H9 (cell line): ENCODE results near the gene UBQLN4. TPM values are rescaled to one million over a fixed set of nuclear protein-coding genes. Genes with fewer than 3 reads are reported as not detected.

ENCODE experiments used
- DNase-seq: peaks from one replicate; pipeline ENCODE4 v3.0.0-alpha.2; 2017
- H2AFZ ChIP-seq: one replicate; pipeline ENCODE4 v1.6.1; 2013; ENCODE audit warnings: mild to moderate bottlenecking, low read length, control low read depth, moderate library complexity
- H2AK5ac ChIP-seq: 2 replicates; pipeline ENCODE4 v1.6.1; 2013; ENCODE audit warnings: low read length, control low read depth, mixed read lengths; ENCODE audit not compliant: insufficient read length
- H2BK120ac ChIP-seq: one replicate; pipeline ENCODE4 v1.6.1; 2013; ENCODE audit warnings: low read depth, mild to moderate bottlenecking, low read length, control low read depth, inconsistent platforms; ENCODE audit not compliant: poor library complexity, severe bottlenecking
- H2BK12ac ChIP-seq: 2 replicates; pipeline ENCODE4 v1.6.1; 2013; ENCODE audit warnings: low read length, control low read depth, mixed read lengths, low read depth; ENCODE audit not compliant: insufficient read length
- H2BK15ac ChIP-seq: 2 replicates; pipeline ENCODE4 v1.6.1; 2013; ENCODE audit warnings: low read depth, low read length, control low read depth
- H2BK20ac ChIP-seq: one replicate; pipeline ENCODE4 v1.6.1; 2013; ENCODE audit warnings: low read depth, mild to moderate bottlenecking, low read length, control low read depth, inconsistent platforms; ENCODE audit not compliant: poor library complexity, severe bottlenecking
- H2BK5ac ChIP-seq: 2 replicates; pipeline ENCODE4 v1.6.1; 2013; ENCODE audit warnings: low read length, control low read depth, mixed read lengths; ENCODE audit not compliant: insufficient read length
- H3K14ac ChIP-seq: 2 replicates; pipeline ENCODE4 v1.6.1; 2013; ENCODE audit warnings: low read length, control low read depth; ENCODE audit not compliant: insufficient read depth
- H3K18ac ChIP-seq: 2 replicates; pipeline ENCODE4 v1.6.1; 2013; ENCODE audit warnings: low read depth, mild to moderate bottlenecking, mixed read lengths, low read length, control low read depth; ENCODE audit not compliant: insufficient read length
- H3K23ac ChIP-seq: 2 replicates; pipeline ENCODE4 v1.6.1; 2013; ENCODE audit warnings: low read length, control low read depth, mixed read lengths, low read depth; ENCODE audit not compliant: insufficient read length
- H3K23me2 ChIP-seq: 2 replicates; pipeline ENCODE4 v1.6.1; 2013; ENCODE audit warnings: low read depth, mild to moderate bottlenecking, mixed read lengths, low read length, control low read depth; ENCODE audit not compliant: insufficient read length, poor library complexity, severe bottlenecking
- H3K27ac ChIP-seq: 2 replicates; pipeline ENCODE4 v1.5.1; 2013; ENCODE audit warnings: low read length, control low read depth, mixed read lengths, low read depth; ENCODE audit not compliant: insufficient read length
- H3K27me3 ChIP-seq: 2 replicates; pipeline ENCODE4 v1.6.1; 2013; ENCODE audit warnings: low read length, control low read depth, inconsistent platforms; ENCODE audit not compliant: insufficient read depth
- H3K4ac ChIP-seq: 2 replicates; pipeline ENCODE4 v1.6.1; 2013; ENCODE audit warnings: low read depth, mild to moderate bottlenecking, control low read depth, inconsistent platforms, low read length, moderate library complexity
- H3K4me1 ChIP-seq: 2 replicates; pipeline ENCODE4 v1.6.1; 2013; ENCODE audit warnings: low read length, control low read depth, inconsistent platforms; ENCODE audit not compliant: insufficient read depth
- H3K4me2 ChIP-seq: 2 replicates; pipeline ENCODE4 v1.6.1; 2013; ENCODE audit warnings: low read length, control low read depth, mixed read lengths; ENCODE audit not compliant: insufficient read length, insufficient read depth
- H3K56ac ChIP-seq: 2 replicates; pipeline ENCODE4 v1.6.1; 2013; ENCODE audit warnings: low read depth, mild to moderate bottlenecking, mixed read lengths, low read length, control low read depth; ENCODE audit not compliant: insufficient read length
- H3K79me1 ChIP-seq: 2 replicates; pipeline ENCODE4 v1.6.1; 2013; ENCODE audit warnings: low read depth, mild to moderate bottlenecking, moderate library complexity, low read length, control low read depth, inconsistent platforms; ENCODE audit not compliant: insufficient read depth, poor library complexity, severe bottlenecking
- H3K79me2 ChIP-seq: 2 replicates; pipeline ENCODE4 v1.6.1; 2013; ENCODE audit warnings: low read length, control low read depth, inconsistent platforms; ENCODE audit not compliant: insufficient read depth
- H3K9ac ChIP-seq: 2 replicates; pipeline ENCODE4 v1.6.1; 2013; ENCODE audit warnings: low read length, control low read depth, mixed read lengths; ENCODE audit not compliant: insufficient read length; ENCODE audit errors: extremely low read depth
- H3K9me3 ChIP-seq: one replicate; pipeline ENCODE4 v1.6.1; 2013; ENCODE audit warnings: low read depth, low read length, inconsistent platforms; ENCODE audit not compliant: control insufficient read depth
- H3T11ph ChIP-seq: one replicate; pipeline ENCODE4 v1.6.1; 2013; ENCODE audit warnings: mild to moderate bottlenecking, low read length, control low read depth, inconsistent platforms
- H4K20me1 ChIP-seq: one replicate; pipeline ENCODE4 v1.6.1; 2013; ENCODE audit not compliant: control insufficient read depth, insufficient read length, insufficient read depth
- H4K5ac ChIP-seq: 2 replicates; pipeline ENCODE4 v1.6.1; 2013; ENCODE audit warnings: low read depth, mild to moderate bottlenecking, mixed read lengths, low read length, control low read depth; ENCODE audit not compliant: insufficient read length
- H4K8ac ChIP-seq: replicated peaks from 2 replicates; pipeline ENCODE4 v1.6.1; 2013; ENCODE audit warnings: low read length, control low read depth, mixed read lengths, low read depth; ENCODE audit not compliant: insufficient read length
- H4K91ac ChIP-seq: 2 replicates; pipeline ENCODE4 v1.6.1; 2013; ENCODE audit warnings: low read depth, mild to moderate bottlenecking, moderate library complexity, mixed read lengths, low read length, control low read depth; ENCODE audit not compliant: insufficient read length
- H3K27ac Mint-ChIP-seq, 3 experiments: 2 replicates in 2 of 3; 3 replicates in 1 of 3; pipeline ENCODE4 v1.8.0; 2020 to 2021; ENCODE audit warnings: mixed read lengths in 3 of 3, mild to moderate bottlenecking in 1 of 3, moderate library complexity in 1 of 3
- H3K27me3 Mint-ChIP-seq: 2 replicates; pipeline ENCODE4 v1.8.0; 2021; ENCODE audit warnings: low read depth, mild to moderate bottlenecking, moderate library complexity, mixed read lengths
- H3K36me3 Mint-ChIP-seq, 3 experiments: 2 replicates in 2 of 3; 3 replicates in 1 of 3; pipeline ENCODE4 v1.8.0; 2020 to 2021; ENCODE audit warnings: low read depth in 3 of 3, mixed read lengths in 3 of 3; ENCODE audit not compliant: insufficient read depth in 1 of 3
- H3K4me1 Mint-ChIP-seq, 2 experiments: 2 replicates each; pipeline ENCODE4 v1.8.0; 2020; ENCODE audit warnings: mixed read lengths in 2 of 2
- H3K4me3 Mint-ChIP-seq, 2 experiments: 2 replicates in 1 of 2; 3 replicates in 1 of 2; pipeline ENCODE4 v1.8.0; 2020 to 2021; ENCODE audit warnings: mild to moderate bottlenecking in 2 of 2, mixed read lengths in 2 of 2, moderate library complexity in 1 of 2
- H3K9me3 Mint-ChIP-seq, 2 experiments: 2 replicates in 1 of 2; 3 replicates in 1 of 2; pipeline ENCODE4 v1.8.0; 2020; ENCODE audit warnings: mild to moderate bottlenecking in 2 of 2, mixed read lengths in 2 of 2, moderate library complexity in 1 of 2
- WGBS: extraction: QIAGEN DNeasy Blood & Tissue Kit; methylation state at CpG from one replicate; pipeline ENCODE4 v1.1.7; 2013; ENCODE audit warnings: missing lambda C conversion rate, low lambda C conversion rate, mixed read lengths; ENCODE audit not compliant: insufficient read length; ENCODE audit errors: extremely low coverage; 5-methylcytosine and 5-hydroxymethylcytosine counted together
- total RNA-seq: library from RNA; stranded (reverse); gene quantifications from 2 replicates; pipeline ENCODE4 v1.2.1, GENCODE V29; 2021
- TF ChIP-seq, protein P1 (sequence below): fragments of 200-600 bp; sonication (generic); conservative IDR thresholded peaks from 3 replicates; pipeline ENCODE4 v1.8.0; 2021; ENCODE audit warnings: antibody characterized with exemption, mild to moderate bottlenecking

UBQLN4 gene
- total RNA-seq, 1 experiment from 2014 or later = 49.4 TPM

DNA sequence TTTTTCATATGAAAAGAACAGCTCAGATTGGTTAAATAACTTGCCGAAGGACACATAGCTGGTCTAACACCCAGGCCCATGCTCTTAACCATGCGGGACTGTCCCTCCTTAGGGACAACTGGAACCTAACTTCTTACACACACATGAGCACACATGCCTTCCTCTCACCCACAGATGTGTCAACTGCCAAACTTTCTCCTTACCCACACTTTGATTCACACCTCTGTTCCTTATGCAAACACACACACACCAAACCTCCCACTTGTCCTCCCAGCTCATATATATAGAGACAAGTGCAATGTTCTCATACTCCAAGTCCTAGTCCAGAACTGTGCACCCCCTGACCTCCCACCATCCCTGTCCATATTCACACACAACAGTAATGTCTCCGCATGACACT is 11.6 kb upstream of the UBQLN4 start:
- Histone ChIP-seq H3K56ac (no peak overlapping the region), H4K20me1 (no peaks in the 10 kb centered on the region), H3T11ph (no peak overlapping the region), H3K9ac (no peak overlapping the region), H3K4ac (no peak overlapping the region), H2BK120ac (no peak overlapping the region), H2AK5ac (no peak overlapping the region), H4K8ac (no peak overlapping the region), H2BK20ac (no peak overlapping the region), H2BK5ac (no peak overlapping the region), H2AFZ (no peak overlapping the region), H3K79me2 (no peaks in the 10 kb centered on the region), H3K23ac (no peak overlapping the region), H3K4me1 (no peaks in the 10 kb centered on the region), H2BK12ac (no peak overlapping the region), H3K4me2 (no peak overlapping the region), H3K18ac (no peak overlapping the region), H3K9me3 (no peaks in the 10 kb centered on the region), H3K27me3 (no peaks in the 10 kb centered on the region), H2BK15ac (no peak overlapping the region), H3K14ac (no peak overlapping the region), H4K5ac (no peak overlapping the region), H4K91ac (no peak overlapping the region), H3K79me1 (no peaks in the 10 kb centered on the region), H3K27ac (no peak overlapping the region), H3K23me2 (peaks cover 4% of the 10 kb centered on the region)
- TF ChIP-seq, protein P1, sequence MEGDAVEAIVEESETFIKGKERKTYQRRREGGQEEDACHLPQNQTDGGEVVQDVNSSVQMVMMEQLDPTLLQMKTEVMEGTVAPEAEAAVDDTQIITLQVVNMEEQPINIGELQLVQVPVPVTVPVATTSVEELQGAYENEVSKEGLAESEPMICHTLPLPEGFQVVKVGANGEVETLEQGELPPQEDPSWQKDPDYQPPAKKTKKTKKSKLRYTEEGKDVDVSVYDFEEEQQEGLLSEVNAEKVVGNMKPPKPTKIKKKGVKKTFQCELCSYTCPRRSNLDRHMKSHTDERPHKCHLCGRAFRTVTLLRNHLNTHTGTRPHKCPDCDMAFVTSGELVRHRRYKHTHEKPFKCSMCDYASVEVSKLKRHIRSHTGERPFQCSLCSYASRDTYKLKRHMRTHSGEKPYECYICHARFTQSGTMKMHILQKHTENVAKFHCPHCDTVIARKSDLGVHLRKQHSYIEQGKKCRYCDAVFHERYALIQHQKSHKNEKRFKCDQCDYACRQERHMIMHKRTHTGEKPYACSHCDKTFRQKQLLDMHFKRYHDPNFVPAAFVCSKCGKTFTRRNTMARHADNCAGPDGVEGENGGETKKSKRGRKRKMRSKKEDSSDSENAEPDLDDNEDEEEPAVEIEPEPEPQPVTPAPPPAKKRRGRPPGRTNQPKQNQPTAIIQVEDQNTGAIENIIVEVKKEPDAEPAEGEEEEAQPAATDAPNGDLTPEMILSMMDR = no peak
- no CpG with 5 or more reads among the region's 3 CpGs for WGBS
- Mint-ChIP-seq H3K9me3 (no peaks in the 10 kb centered on the region; a peak in 1 of 5 replicates), H3K4me3 (no peak overlapping the region), H3K4me1 (peaks cover 39 to 60% of the 10 kb centered on the region in 2 experiments), H3K36me3 (peaks cover 4 to 23% (median 18%) of the 10 kb centered on the region in 3 experiments; a peak in 6 of 7 replicates), H3K27ac (no peak overlapping the region), H3K27me3 (peaks cover 1% of the 10 kb centered on the region)
- DNase-seq = no peak
